ENCODE data around the gene ZKSCAN4.

Gene ZKSCAN4

DNA sequence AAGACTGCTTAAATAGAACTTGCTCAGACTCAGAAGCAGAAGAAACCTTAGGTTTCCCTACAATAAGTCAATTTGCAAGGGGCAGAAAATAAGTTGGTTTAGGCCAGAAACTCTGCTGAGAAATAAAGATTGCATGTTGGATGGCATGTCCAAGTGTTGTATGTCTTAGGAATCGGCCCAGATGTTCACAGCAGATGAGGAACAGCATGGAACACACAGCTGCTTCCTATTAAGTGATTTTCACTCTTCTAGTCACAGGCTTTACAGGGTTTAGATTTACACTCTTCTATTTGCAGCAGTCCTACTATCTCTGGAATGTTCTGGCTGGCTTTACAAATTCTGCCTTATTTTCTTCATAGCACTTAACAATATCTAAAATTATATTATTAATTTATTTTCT lies 3.2 kb downstream of the ZKSCAN4 start:
- Histone ChIP-seq H3K9me3 (ENCODE audit: control insufficient read depth, low read length) (no peaks in the 10 kb centered on the region), H3K36me3 (ENCODE audit: control insufficient read depth, insufficient read depth, low read length) (peaks cover 43% of the 10 kb centered on the region), H3K4me3 (ENCODE audit: extremely low read depth, insufficient read depth, low read length, poor library complexity, severe bottlenecking) (no peak overlapping the region), H3K4me1 (ENCODE audit: control insufficient read depth, insufficient read depth, low read length, poor library complexity, severe bottlenecking) (peaks cover 6% of the 10 kb centered on the region), H3K27ac (ENCODE audit: low read depth, low read length, severe bottlenecking) (no peak overlapping the region)
- 83 to 100% methylated on average over 1 of the region's 1 CpG for WGBS, 2 experiments (ENCODE audit: insufficient coverage in 2 of 2)

DNA sequence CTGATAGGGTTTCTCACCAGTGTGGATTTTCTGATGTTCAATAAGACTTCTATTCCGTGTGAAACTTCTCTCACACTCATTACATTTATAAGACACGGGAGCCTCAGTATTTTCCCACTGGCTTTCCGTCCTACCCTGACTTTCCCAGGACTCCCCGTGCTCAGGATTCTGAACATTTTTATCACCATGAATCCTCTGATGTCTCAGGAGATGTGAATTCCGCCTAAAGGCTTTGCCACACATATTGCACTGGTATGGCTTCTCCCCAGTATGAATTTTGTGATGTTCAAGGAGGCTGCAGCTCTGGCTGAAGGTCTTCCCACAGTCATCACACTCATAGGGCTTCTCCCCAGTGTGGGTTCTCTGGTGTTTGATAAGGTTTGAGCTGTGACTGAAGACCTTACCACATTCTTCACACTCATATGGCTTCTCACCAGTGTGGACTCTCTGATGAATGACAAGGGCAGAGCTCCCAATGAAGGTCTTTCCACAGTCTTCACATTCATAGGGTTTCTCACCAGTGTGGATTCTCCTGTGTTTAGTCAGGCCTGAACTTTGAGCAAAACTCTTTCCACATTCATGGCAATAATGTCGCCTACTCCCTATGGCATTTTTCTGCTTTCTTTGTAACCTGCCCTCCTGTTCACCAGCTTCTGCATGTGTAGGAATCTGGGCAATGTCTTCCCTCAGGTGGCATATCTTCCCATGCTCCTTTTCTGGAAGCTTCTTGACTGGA lies 6.7 kb downstream of the ZKSCAN4 start:
- no peaks in the 10 kb centered on the region for H3K4me1 ChIP-seq (ENCODE audit: control insufficient read depth, insufficient read depth, low read length, poor library complexity, severe bottlenecking)
- no peak overlapping the region for H3K4me3 ChIP-seq (ENCODE audit: extremely low read depth, insufficient read depth, low read length, poor library complexity, severe bottlenecking)
- no peak overlapping the region for H3K27ac ChIP-seq (ENCODE audit: low read depth, low read length, severe bottlenecking)
- peaks cover 45% of the 10 kb centered on the region for H3K36me3 ChIP-seq (ENCODE audit: control insufficient read depth, insufficient read depth, low read length)
- H3K9me3 ChIP-seq (ENCODE audit: control insufficient read depth, low read length): no peaks in the 10 kb centered on the region
- WGBS, 2 experiments (ENCODE audit: insufficient coverage in 2 of 2): 90 to 96% methylated on average over 4 to 5 of the region's 6 CpGs

DNA sequence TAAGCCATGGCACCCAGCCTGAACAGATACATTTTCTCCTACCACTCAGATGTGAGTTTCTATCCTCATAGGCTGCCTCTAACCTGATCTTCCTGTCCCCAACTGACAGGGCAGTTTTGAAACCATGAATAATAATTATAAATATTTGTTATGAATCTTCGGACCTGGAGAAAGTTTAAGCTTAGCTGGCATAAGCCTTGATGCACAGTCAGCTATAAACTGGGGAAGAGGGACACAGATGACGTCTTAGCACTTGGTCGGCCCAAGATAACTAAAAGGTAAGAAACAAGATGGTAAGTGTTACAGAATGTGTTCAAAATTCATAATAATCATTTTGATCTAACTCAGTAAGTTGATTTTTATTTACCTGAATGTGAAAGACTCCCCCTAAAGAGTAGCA lies 8.1 kb downstream of the ZKSCAN4 start:
- WGBS, 2 experiments (ENCODE audit: insufficient coverage in 2 of 2): 100% methylated on average over 1 of the region's 3 CpGs; no CpG with 5 or more reads in 1 of the 2 experiments
- H3K36me3 ChIP-seq (ENCODE audit: control insufficient read depth, insufficient read depth, low read length): peaks cover 46% of the 10 kb centered on the region
- no peaks in the 10 kb centered on the region for H3K9me3 ChIP-seq (ENCODE audit: control insufficient read depth, low read length)
- H3K4me1 ChIP-seq (ENCODE audit: control insufficient read depth, insufficient read depth, low read length, poor library complexity, severe bottlenecking): no peaks in the 10 kb centered on the region
- H3K27ac ChIP-seq (ENCODE audit: low read depth, low read length, severe bottlenecking): no peak overlapping the region
- no peak overlapping the region for H3K4me3 ChIP-seq (ENCODE audit: extremely low read depth, insufficient read depth, low read length, poor library complexity, severe bottlenecking)

DNA sequence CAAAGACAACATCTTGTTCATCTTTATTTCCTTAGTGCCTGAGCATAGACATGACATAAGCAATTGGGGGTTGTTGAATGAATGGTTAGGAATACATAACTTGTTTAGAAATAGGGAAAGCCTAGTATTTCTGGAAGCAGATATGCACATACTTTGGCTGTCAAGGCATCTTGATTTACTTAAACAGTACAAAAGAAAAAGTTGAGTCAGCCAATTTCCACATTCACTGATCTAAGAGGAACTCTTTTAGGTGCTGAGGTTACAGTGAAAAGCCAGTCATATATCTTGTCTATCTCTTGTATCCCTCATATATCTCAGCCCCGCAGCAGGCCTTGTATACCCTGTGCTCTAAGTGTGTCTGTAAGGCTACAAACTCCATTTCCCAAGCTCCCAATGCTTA lies 11.6 kb downstream of the ZKSCAN4 start:
- WGBS, 2 experiments (ENCODE audit: insufficient coverage in 2 of 2): no CpG with 5 or more reads among the region's 1 CpG

DNA sequence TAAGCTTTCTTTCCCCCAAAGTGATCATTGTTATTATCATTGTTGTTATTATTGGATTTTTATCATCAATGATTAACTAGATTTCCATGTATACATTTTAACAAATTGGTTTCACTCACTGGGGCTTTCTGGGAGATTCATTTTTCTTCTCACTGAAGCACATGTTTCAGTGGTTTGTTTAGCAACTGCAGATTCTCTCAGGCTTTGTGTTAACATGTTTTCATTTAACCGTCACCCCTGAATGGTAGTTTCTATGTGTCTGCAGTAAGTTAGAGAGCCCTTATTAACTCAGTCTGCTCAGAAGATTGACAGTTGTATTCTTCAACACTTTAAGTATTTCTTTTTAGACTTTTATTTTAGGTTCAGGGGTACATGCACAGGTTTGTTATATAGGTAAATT lies 12.4 kb downstream of the ZKSCAN4 start:
- WGBS, 2 experiments (ENCODE audit: insufficient coverage in 2 of 2): no CpG with 5 or more reads among the region's 1 CpG
- Histone ChIP-seq H3K27ac (ENCODE audit: low read depth, low read length, severe bottlenecking) (no peak overlapping the region), H3K4me1 (ENCODE audit: control insufficient read depth, insufficient read depth, low read length, poor library complexity, severe bottlenecking) (no peaks in the 10 kb centered on the region), H3K4me3 (ENCODE audit: extremely low read depth, insufficient read depth, low read length, poor library complexity, severe bottlenecking) (no peak overlapping the region), H3K9me3 (ENCODE audit: control insufficient read depth, low read length) (no peaks in the 10 kb centered on the region), H3K36me3 (ENCODE audit: control insufficient read depth, insufficient read depth, low read length) (peaks cover 45% of the 10 kb centered on the region)

More for the DNA sequence above, 11.6 kb downstream of the ZKSCAN4 start:
- peaks cover 46% of the 10 kb centered on the region for H3K36me3 ChIP-seq (ENCODE audit: control insufficient read depth, insufficient read depth, low read length)
- no peak overlapping the region for H3K27ac ChIP-seq (ENCODE audit: low read depth, low read length, severe bottlenecking)
- no peak overlapping the region for H3K4me3 ChIP-seq (ENCODE audit: extremely low read depth, insufficient read depth, low read length, poor library complexity, severe bottlenecking)
- H3K4me1 ChIP-seq (ENCODE audit: control insufficient read depth, insufficient read depth, low read length, poor library complexity, severe bottlenecking): no peaks in the 10 kb centered on the region
- H3K9me3 ChIP-seq (ENCODE audit: control insufficient read depth, low read length): no peaks in the 10 kb centered on the region

DNA sequence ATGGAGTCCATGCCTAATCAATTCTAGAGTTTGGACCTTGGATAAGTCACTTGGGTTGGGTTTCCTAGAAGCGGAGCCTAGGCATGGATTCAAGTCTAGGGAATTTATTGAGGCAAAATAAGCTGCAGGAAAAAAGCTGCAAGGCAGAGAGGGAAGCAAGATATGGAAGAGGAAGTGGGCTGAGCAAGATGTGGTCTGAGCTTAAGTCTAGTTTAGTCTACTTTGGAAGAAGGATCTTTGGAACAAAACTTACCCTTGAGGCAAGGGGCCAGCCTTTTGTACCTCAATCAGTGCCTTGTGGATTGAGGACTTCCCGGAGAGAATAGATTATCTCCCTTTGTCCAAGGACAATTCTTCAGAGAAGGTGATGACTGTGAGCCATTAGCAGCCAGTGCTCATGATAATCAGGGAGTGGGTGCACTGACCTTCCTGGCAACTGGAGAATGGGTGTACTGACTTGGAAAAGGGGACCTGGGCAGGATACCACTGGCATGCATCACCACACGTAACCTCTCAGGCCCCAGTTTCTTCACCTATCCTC lies 16.1 kb downstream of the ZKSCAN4 start:
- Histone ChIP-seq H3K4me1 (ENCODE audit: control insufficient read depth, insufficient read depth, low read length, poor library complexity, severe bottlenecking) (no peaks in the 10 kb centered on the region), H3K27ac (ENCODE audit: low read depth, low read length, severe bottlenecking) (no peak overlapping the region), H3K36me3 (ENCODE audit: control insufficient read depth, insufficient read depth, low read length) (peaks cover 74% of the 10 kb centered on the region), H3K9me3 (ENCODE audit: control insufficient read depth, low read length) (no peaks in the 10 kb centered on the region), H3K4me3 (ENCODE audit: extremely low read depth, insufficient read depth, low read length, poor library complexity, severe bottlenecking) (no peak overlapping the region)
- WGBS, 2 experiments (ENCODE audit: insufficient coverage in 2 of 2): 90 to 100% methylated on average over 2 to 3 of the region's 3 CpGs

DNA sequence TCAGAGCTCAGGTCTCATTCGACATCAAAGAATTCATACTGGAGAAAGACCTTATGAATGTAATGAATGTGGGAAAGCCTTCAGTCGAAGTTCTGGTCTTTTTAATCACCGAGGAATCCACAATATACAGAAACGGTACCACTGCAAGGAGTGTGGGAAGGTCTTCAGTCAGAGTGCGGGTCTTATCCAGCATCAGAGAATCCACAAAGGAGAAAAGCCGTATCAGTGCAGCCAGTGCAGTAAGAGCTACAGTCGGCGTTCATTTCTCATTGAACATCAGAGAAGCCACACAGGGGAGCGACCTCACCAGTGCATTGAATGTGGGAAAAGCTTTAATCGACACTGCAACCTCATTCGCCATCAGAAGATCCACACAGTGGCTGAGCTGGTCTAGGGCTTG lies 19.3 kb downstream of the ZKSCAN4 start:
- WGBS, 2 experiments (ENCODE audit: insufficient coverage in 2 of 2): 99 to 100% methylated on average over 7 to 10 of the region's 11 CpGs
- Histone ChIP-seq H3K36me3 (ENCODE audit: control insufficient read depth, insufficient read depth, low read length) (peaks cover 94% of the 10 kb centered on the region), H3K4me3 (ENCODE audit: extremely low read depth, insufficient read depth, low read length, poor library complexity, severe bottlenecking) (no peak overlapping the region), H3K9me3 (ENCODE audit: control insufficient read depth, low read length) (no peaks in the 10 kb centered on the region), H3K4me1 (ENCODE audit: control insufficient read depth, insufficient read depth, low read length, poor library complexity, severe bottlenecking) (no peaks in the 10 kb centered on the region), H3K27ac (ENCODE audit: low read depth, low read length, severe bottlenecking) (no peak overlapping the region)

DNA sequence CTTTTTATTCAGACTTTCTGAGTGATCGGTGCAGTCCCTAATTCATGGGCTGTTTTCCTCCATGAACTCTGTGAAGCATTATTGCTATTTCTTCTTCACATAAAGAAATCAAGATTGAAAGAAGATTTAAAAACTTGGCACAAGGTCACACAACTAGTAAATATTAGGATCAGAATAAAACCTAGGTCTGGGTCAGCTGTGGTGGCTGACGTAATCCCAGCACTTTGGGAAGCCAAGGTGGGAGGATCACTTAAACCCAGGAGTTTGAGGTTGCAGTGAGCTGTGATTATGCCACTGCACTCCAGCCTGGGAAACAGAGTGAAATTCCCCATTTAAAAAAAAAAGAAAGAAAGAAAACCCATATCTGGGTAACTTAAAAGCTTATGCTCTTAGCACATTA lies 25.6 kb downstream of the ZKSCAN4 start:
- H3K4me3 ChIP-seq (ENCODE audit: extremely low read depth, insufficient read depth, low read length, poor library complexity, severe bottlenecking): peak overlapping the region; percentile 69
- WGBS, 2 experiments (ENCODE audit: insufficient coverage in 2 of 2): 90% methylated on average over 1 of the region's 2 CpGs; no CpG with 5 or more reads in 1 of the 2 experiments

DNA sequence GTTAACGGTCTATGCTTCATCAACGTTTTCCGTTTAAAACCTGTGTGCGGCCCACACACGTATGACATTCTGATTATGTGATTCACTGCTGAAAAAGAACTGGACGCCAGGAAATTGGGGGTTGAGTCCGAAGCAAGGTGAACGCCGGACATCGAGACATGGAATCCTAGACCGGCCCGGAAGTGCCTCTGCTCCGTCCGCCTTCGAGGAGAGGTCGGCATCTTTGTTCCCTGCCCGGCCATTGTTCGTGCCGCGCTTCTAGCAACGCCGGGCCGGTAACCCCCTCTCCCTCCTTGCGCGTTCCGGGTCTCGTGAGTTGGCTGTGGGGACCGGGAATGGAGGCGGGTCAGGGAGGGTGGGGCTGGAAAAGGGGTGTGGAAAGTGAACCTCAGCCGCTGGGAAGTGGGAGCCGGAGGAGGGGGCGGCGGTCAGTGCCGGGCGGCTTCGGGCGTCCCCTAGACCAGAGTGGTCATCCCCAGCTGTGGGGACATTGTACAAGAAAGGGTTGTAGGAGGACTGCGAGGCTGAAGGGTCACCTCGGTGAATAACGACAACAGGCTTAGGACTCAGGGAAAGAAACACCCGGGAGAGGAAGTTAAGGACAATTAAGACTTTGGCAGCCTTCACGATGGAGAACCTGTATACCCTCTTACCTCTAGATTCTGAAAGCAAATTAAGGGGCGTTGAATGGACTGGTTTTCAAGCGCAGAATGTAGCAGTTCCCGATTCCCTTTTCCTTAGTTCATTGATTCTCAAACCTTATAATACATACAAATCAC lies 26.8 kb downstream of the ZKSCAN4 start, which contains the start of gene ZSCAN9:
Gene ZSCAN9 (plus strand): TSS at position 220 of the 779 bp plus-strand sequence. CDS start 1,810 bp downstream, outside the sequence.
- Histone ChIP-seq H3K4me1 (ENCODE audit: control insufficient read depth, insufficient read depth, low read length, poor library complexity, severe bottlenecking) (peaks cover 4% of the 10 kb centered on the region), H3K27ac (ENCODE audit: low read depth, low read length, severe bottlenecking) (peak within 1 kb of the TSS; percentile 78), H3K36me3 (ENCODE audit: control insufficient read depth, insufficient read depth, low read length) (peaks cover 36% of the 10 kb centered on the region), H3K9me3 (ENCODE audit: control insufficient read depth, low read length) (no peaks in the 10 kb centered on the region), H3K4me3 (ENCODE audit: extremely low read depth, insufficient read depth, low read length, poor library complexity, severe bottlenecking) (peak within 1 kb of the TSS; percentile 69)
- 0 to 1% methylated on average over 34 to 39 of the region's 45 CpGs for WGBS, 2 experiments (ENCODE audit: insufficient coverage in 2 of 2)

More for the DNA sequence above, 25.6 kb downstream of the ZKSCAN4 start:
- Histone ChIP-seq H3K36me3 (ENCODE audit: control insufficient read depth, insufficient read depth, low read length) (peaks cover 48% of the 10 kb centered on the region), H3K9me3 (ENCODE audit: control insufficient read depth, low read length) (no peaks in the 10 kb centered on the region), H3K27ac (ENCODE audit: low read depth, low read length, severe bottlenecking) (no peak overlapping the region), H3K4me1 (ENCODE audit: control insufficient read depth, insufficient read depth, low read length, poor library complexity, severe bottlenecking) (no peaks in the 10 kb centered on the region)

DNA sequence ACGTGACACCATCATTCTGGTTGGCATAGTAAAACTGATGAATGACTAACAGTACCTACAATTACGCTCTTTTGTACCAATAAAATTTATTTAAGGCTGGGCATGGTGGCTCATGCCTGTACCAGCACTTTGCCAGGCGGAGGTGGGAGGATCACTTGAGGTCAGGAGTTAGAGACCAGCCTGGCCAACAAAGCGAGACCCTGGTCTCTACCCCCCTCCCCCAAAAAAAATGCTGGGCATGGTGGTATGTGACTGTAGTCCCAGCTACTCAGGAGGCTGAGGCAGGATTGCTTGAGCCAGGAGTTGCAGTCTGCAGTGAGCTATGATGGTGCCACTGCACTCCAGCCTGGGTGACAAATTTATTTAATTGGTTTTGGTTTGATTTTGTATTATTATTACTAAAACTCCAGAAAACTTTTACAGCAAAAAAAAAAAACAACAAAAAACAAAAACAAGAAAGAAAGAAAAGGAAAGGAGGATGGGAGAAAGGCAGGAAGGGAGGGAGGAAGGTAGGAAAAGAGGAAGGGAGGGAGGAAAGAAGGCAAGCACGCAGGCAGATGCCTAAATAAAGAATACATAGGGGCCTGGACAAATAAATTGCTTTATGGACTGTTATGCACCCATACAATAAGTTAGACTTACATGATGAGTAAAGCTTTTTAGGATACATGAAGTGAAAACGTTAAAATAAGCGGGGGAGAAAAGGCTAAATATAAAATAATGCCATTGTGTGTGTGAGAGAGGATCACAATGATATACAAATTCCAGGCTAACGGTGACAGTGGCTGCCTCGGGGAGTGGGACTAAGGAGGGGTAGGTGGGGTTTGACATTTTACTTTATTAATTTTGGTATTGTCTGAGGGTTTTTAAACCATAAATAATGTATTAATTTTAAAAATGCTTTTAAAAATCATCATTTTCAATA lies 27.7 kb downstream of the ZKSCAN4 start:
- Histone ChIP-seq H3K36me3 (ENCODE audit: control insufficient read depth, insufficient read depth, low read length) (peaks cover 27% of the 10 kb centered on the region), H3K4me3 (ENCODE audit: extremely low read depth, insufficient read depth, low read length, poor library complexity, severe bottlenecking) (peak overlapping the region; percentile 69), H3K4me1 (ENCODE audit: control insufficient read depth, insufficient read depth, low read length, poor library complexity, severe bottlenecking) (peaks cover 4% of the 10 kb centered on the region), H3K9me3 (ENCODE audit: control insufficient read depth, low read length) (no peaks in the 10 kb centered on the region), H3K27ac (ENCODE audit: low read depth, low read length, severe bottlenecking) (peak overlapping the region; percentile 78)
- 59 to 76% methylated on average over 4 of the region's 9 CpGs for whole genome bisulfite sequencing, 2 experiments (ENCODE audit: insufficient coverage in 2 of 2)
